ENCODE results near the gene SLIT2.

Gene SLIT2

GRCh38 chr4:20297783-20298182, 46.1 kb downstream of the SLIT2 start:
- no peaks in the 10 kb centered on the region for H3K27me3 ChIP-seq (ENCODE audit: control insufficient read depth in 1 of 2, insufficient read depth in 2 of 2, low read length in 2 of 2)
- H3K9me3 ChIP-seq (ENCODE audit: control insufficient read depth in 1 of 2, low read length in 2 of 2), result no peaks in the 10 kb centered on the region
- no peak overlapping the region for H3K9ac ChIP-seq (ENCODE audit: low read depth in 1 of 2, low read length in 2 of 2)
- H3K27ac ChIP-seq (ENCODE audit: low read depth, low read length), result no peak overlapping the region
- no peaks in the 10 kb centered on the region for H3K36me3 ChIP-seq (ENCODE audit: control insufficient read depth in 1 of 2, insufficient read depth in 2 of 2, low read length in 2 of 2)
- no peak overlapping the region for H3K4me3 ChIP-seq (ENCODE audit: low read depth in 1 of 2, low read length in 2 of 2)
- H3K4me1 ChIP-seq (ENCODE audit: control insufficient read depth in 1 of 2, insufficient read depth in 2 of 2, low read length in 2 of 2), result no peaks in the 10 kb centered on the region

DNA sequence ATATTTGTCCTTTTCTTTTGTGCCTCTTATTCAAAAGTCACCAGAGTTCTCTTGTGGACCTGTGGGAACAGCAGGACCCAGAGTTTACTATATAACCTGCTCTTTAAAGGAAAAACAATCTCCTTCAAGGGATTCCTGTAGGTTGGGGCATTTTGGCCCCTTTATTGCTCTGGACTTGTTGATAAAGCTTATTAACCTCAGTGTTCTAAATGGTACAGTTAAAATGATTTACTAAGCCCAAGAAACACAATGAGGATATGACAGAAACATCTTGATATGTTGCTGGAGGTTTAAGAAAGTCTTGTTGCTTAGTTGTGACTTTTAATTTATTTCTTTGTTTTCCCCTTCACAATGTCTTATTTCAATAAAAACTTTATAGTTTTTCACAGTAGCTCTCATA, 46.8 kb downstream of the SLIT2 start:
- no peaks in the 10 kb centered on the region for H3K4me1 ChIP-seq (ENCODE audit: control insufficient read depth in 1 of 2, insufficient read depth in 2 of 2, low read length in 2 of 2)
- no peak overlapping the region for H3K9ac ChIP-seq (ENCODE audit: low read depth in 1 of 2, low read length in 2 of 2)
- H3K9me3 ChIP-seq (ENCODE audit: control insufficient read depth in 1 of 2, low read length in 2 of 2), result no peaks in the 10 kb centered on the region
- H3K36me3 ChIP-seq (ENCODE audit: control insufficient read depth in 1 of 2, insufficient read depth in 2 of 2, low read length in 2 of 2), result no peaks in the 10 kb centered on the region
- no peaks in the 10 kb centered on the region for H3K27me3 ChIP-seq (ENCODE audit: control insufficient read depth in 1 of 2, insufficient read depth in 2 of 2, low read length in 2 of 2)
- H3K27ac ChIP-seq (ENCODE audit: low read depth, low read length), result no peak overlapping the region
- H3K4me3 ChIP-seq (ENCODE audit: low read depth in 1 of 2, low read length in 2 of 2), result no peak overlapping the region

GRCh38 chr4:20298986-20299385, 47.3 kb downstream of the SLIT2 start:
- H3K36me3 ChIP-seq (ENCODE audit: control insufficient read depth in 1 of 2, insufficient read depth in 2 of 2, low read length in 2 of 2), result no peaks in the 10 kb centered on the region
- H3K27ac ChIP-seq (ENCODE audit: low read depth, low read length), result no peak overlapping the region
- H3K27me3 ChIP-seq (ENCODE audit: control insufficient read depth in 1 of 2, insufficient read depth in 2 of 2, low read length in 2 of 2), result no peaks in the 10 kb centered on the region
- H3K4me1 ChIP-seq (ENCODE audit: control insufficient read depth in 1 of 2, insufficient read depth in 2 of 2, low read length in 2 of 2), result no peaks in the 10 kb centered on the region
- no peak overlapping the region for H3K4me3 ChIP-seq (ENCODE audit: low read depth in 1 of 2, low read length in 2 of 2)
- H3K9ac ChIP-seq (ENCODE audit: low read depth in 1 of 2, low read length in 2 of 2), result no peak overlapping the region
- no peaks in the 10 kb centered on the region for H3K9me3 ChIP-seq (ENCODE audit: control insufficient read depth in 1 of 2, low read length in 2 of 2)

DNA sequence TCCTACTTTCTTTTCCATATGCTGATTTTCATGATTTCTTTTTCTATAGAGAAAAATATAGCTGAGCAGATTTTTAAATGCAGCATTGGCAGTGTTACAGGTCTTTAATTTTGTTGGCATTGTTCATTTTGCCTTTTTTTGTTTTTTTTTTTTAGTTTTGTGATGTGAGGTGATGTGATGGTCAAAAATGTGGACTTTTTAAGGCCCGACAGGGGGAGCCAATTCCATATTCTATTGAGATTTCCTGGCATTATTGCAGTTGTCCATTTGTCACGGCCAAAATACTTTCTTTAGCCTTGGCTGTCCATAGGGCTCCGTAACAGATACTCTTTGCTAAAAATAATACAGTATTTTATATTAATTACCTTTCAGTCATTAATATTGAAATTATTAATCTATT, 47.8 kb downstream of the SLIT2 start:
- Histone ChIP-seq H3K27ac (ENCODE audit: low read depth, low read length) (no peak overlapping the region), H3K4me3 (ENCODE audit: low read depth in 1 of 2, low read length in 2 of 2) (no peak overlapping the region), H3K36me3 (ENCODE audit: control insufficient read depth in 1 of 2, insufficient read depth in 2 of 2, low read length in 2 of 2) (no peaks in the 10 kb centered on the region), H3K9ac (ENCODE audit: low read depth in 1 of 2, low read length in 2 of 2) (no peak overlapping the region), H3K9me3 (ENCODE audit: control insufficient read depth in 1 of 2, low read length in 2 of 2) (no peaks in the 10 kb centered on the region), H3K27me3 (ENCODE audit: control insufficient read depth in 1 of 2, insufficient read depth in 2 of 2, low read length in 2 of 2) (no peaks in the 10 kb centered on the region), H3K4me1 (ENCODE audit: control insufficient read depth in 1 of 2, insufficient read depth in 2 of 2, low read length in 2 of 2) (no peaks in the 10 kb centered on the region)

GRCh38 chr4:20301161-20301560, 49.5 kb downstream of the SLIT2 start:
- Histone ChIP-seq H3K36me3 (ENCODE audit: control insufficient read depth in 1 of 2, insufficient read depth in 2 of 2, low read length in 2 of 2) (no peaks in the 10 kb centered on the region), H3K4me3 (ENCODE audit: low read depth in 1 of 2, low read length in 2 of 2) (no peak overlapping the region), H3K4me1 (ENCODE audit: control insufficient read depth in 1 of 2, insufficient read depth in 2 of 2, low read length in 2 of 2) (no peaks in the 10 kb centered on the region), H3K27ac (ENCODE audit: low read depth, low read length) (no peak overlapping the region), H3K27me3 (ENCODE audit: control insufficient read depth in 1 of 2, insufficient read depth in 2 of 2, low read length in 2 of 2) (no peaks in the 10 kb centered on the region), H3K9ac (ENCODE audit: low read depth in 1 of 2, low read length in 2 of 2) (no peak overlapping the region), H3K9me3 (ENCODE audit: control insufficient read depth in 1 of 2, low read length in 2 of 2) (no peaks in the 10 kb centered on the region)
